Stimulated activated CD8-positive, alpha-beta memory T cell treated with anti-CD3 and anti-CD28 coated beads, Interleukin-7, amount 100 ng/mL, for 1 hour (primary cell): Measurements from ENCODE around the gene TMEM54.

Experiments
- DNase-seq, 2 donors: peaks; one replicate each; pipeline ENCODE4 v3.0.0-alpha.2; 2020; ENCODE audit warnings: low read depth in 2 of 2

TMEM54 gene

GRCh38 chr1:32864375-32865019, 36.7 kb downstream of the TMEM54 start:
- DNase-seq: no peak

- no peak for DNase-seq
Measured at GRCh38 chr1:32863881-32864245, 37.3 kb downstream of the TMEM54 start.

GRCh38 chr1:32863218-32863880, 37.8 kb downstream of the TMEM54 start:
- no peak for DNase-seq

DNA sequence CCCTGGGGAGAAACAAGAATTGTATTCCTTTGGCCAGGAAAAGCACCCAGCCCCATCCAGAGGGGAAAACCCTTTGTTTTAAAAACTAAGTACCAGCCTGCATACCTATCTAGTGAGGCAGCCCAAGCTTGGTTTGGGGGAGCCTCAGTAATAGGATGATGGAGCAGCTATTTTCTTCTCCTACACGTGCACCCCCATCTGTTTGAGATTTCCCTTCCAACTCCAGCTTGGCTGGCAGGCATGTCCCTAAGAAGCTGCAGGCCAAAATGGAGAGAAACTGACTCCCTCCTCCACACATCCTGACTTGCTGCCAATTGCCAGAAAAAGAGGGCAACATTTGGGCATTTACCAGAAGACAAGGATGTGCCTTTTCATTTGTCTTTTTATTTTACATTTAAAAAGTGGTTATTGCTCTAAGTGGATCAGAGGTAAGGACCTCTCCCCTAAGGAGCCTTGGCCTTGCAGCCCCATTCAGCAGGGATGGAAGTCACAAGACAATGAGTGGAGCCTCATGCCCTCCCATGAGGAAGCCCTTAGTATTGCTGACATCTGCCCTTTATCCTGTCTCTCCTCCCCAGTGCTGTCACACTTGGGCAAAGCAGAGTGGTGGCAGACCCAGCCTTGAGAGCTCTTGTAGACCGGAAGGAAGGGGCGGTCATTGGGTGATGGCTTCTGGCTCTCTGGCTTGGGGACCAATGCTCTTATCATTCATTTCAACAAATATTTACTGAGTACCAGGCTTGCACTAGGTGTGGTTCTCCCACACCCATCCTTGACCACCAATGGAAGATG, 39.1 kb downstream of the TMEM54 start:
- no peak for DNase-seq

DNA sequence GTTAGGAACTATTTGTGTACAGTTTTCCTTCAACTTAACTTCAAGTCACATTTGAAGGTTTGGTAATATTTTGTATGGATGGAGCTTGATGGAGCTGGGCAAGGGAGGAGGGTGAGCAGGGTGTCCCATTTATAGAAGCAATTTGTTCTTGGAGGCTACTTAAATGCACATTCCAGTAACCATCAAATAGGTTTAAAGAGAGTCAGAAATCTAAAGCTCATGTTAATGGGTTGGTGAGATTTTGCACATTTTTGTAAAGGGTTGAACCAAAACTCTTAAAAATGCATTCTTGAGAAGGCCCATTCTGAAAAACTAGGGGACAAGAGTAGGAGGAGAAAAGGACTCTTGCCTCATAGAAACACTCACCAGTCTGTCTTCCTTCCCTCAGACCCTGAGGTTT, 40.6 kb downstream of the TMEM54 start:
- no peak for DNase-seq

DNA sequence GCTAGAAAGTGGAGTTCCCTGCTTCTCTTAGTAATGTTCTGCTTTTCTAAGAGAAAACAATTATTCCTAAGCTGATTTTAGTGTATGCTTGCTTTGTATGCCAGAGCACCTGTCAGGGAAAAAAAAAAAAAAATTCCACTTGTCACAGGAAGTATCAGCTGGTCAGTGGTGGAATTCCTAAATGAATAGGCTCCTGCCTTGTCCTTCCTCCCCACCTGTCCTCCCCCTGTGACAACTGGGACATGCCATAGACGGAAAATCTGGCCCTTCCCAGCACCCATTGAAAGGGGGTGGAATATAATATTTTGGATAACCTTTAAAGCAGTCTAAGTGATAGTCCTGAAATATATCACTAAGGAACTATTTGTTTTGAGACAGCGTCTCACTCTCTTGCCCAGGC, 41.3 kb downstream of the TMEM54 start:
- DNase-seq: no peak

DNA sequence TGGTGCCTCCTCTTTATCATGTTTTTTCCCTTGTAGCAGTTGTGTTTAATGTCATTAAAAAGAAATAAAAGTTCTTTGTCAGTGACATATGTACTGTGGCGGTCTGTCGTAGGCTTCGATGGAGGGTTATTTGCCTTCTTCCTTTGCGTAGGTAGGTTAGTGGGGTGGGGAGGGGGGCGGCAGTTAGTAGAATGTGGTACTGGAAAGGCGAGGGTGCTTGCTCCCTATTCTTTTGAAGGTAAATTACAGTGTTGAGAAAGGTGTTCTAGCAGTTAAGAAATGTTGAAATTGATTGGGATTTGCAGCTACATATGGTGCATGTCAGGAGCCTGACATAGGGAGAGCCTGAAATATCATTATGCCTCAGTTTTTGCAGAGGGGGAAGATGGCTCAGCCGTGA, 42.4 kb downstream of the TMEM54 start:
- no peak for DNase-seq

DNA sequence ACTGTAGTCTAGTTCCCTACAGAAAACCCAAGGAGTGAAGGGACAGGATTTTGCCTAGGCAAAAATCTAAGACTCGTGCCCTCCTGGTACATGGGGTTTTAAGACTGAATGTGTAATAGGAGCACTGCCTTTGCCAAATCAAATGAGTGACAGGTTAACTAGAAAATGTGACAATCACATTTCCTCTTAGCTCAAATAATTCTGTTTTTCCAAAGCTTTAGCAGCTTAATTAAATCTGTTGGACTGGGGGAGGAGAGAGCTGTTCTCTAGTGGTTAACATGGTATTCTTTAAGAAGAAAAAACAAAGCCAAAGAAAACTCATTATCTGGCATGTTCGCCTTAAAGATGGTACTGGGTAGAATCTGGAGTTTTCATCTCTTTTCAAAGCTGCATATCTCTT, 43.1 kb downstream of the TMEM54 start:
- DNase-seq: no peak

DNA sequence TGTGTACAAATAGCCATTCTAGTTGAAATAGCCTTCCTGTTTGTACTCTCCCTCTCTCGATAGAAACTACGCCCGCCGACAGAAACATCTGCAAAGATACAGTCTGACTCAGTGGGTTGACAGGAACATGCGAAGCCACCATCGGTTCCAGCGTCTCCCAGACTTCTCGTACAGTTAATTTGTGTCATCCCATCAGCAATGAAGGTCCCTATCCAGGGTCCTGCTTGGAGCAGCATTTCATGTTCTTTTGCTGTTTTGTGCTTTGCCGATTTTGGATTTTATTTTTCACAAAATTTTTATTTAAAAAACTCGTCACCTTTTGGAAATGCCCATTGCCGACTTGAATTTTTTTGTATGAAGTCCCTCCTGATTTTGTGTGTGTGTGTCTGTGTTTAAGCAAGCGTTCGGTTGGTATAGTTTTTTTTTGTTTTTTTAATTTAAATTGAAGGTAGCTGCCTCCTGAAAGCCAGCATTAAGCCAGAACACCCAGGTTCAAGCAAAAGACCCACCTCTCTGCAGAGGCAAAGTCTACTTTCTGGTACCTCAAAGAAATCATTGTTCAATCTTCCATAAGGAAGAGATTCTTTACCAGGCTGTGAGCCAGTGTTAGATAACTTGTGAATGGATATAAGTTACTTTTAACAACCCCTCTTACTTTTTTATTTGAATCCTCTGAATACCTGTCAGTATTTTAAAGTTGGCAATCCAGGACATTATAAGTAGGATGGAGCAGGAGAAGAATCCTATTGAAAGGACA, 45.1 kb downstream of the TMEM54 start:
- no peak for DNase-seq

- DNase-seq: no peak
Measured at GRCh38 chr1:32848354-32849063, 52.7 kb downstream of the TMEM54 start.
